Fibroblast of peridontal ligament (primary cell): ENCODE data around the gene DLGAP3.
"Not testable (repeated sequence)": the region's sequence is repeated elsewhere in the genome, so short reads cannot be mapped to it uniquely, and the experiment has no call there.

Source experiments
- DNase-seq: peaks from one replicate; pipeline ENCODE4 v3.0.0-alpha.2; 2010; ENCODE audit errors: extremely low read depth

Gene DLGAP3

DNA sequence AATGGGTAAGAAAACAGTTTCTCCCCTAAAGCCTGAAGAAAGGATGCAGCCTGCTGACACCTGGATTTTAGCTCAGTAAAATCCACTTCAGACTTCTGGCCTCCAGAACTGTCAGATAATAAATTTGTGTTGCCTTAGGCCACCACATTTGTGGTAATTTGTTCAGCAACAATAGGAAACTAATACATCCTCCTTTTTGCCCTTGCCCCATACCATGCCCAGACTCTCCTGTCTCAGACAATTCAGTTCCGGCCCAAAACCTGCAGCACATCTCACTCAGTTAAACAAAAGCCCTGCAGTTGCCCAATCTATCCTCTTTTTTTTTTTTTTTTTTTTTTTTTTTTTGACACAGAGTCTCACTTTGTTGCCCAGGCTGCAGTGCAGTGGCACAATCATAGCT lies 95.7 kb downstream of the DLGAP3 start:
- no peak for DNase-seq

DNA sequence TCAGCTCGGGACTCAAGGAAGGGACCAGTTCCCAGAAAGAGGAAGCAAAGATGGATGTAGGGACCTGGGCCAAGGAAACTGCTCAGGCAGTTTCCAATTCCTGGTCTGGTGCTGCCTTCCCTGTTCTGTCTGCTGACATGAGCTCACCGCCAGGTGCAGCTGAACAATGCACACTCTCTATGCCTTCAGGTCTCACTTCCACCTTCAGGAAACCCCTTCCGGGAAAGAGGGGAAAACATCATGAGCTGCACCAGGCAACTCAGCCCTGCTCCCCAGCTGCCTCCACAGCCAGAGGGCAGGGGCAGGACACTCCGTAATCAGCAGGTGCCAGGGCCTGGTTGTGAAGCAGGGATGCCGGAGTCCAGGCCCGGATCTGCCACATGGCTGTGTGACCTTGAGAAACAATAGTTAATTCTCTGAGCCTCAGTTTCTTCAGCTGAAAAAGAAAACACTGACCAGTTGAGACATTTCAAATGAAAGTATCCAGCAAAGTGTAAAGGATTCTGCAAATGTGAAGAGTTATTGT lies 97.7 kb downstream of the DLGAP3 start:
- DNase-seq = no peak

DNA sequence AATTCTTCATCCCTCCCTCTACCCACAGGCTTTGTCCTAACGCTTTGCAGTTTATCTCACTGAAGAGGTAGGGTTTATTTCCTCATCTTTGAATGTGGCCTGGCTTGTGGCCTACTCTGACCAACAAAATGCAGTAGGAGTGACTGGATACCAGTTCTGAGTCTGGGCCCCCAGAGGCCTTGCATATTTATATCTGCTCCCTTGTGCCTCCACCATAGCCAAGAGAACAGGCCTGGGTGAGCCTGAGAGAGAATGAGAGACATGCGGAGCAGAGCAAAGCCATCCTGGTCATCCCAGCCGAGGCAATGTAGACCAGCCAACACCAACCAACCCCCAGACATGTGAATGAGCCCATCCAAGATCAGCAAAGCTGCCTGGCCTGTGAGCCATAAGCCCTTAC lies 100.2 kb downstream of the DLGAP3 start:
- peak; percentile 58 for DNase-seq

DNA sequence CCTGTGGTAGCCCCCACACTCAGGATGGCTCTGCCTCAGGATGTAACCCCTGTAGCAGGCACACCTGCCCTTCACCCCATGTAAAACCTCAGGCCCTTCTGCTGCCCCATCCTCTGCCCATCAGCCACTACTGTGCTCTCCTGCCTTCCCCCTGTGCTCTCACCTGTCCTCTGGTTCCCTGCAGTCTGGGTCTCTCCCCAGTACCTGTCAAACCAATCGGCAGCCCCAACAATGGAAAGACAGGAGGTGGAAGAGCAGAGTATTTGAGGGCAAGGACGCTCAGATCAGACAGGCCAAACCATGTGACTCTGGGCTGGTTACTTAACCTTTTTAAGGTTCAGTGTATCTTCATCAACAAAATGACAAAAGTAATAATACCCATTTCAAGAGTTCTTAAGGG lies 100.8 kb downstream of the DLGAP3 start:
- DNase-seq = no peak

- DNase-seq = no peak
These were observed 102.0 kb downstream of the DLGAP3 start for GRCh38 chr1:34827341-34827941.

GRCh38 chr1:34825455-34826091 lies 103.9 kb downstream of the DLGAP3 start:
- DNase-seq = no peak

- DNase-seq = no peak
These were observed 104.5 kb downstream of the DLGAP3 start for GRCh38 chr1:34824817-34825454.

- no peak for DNase-seq
These were observed 107.2 kb downstream of the DLGAP3 start for GRCh38 chr1:34822202-34822601.

- DNase-seq = not testable (repeated sequence)
These were observed 110.6 kb downstream of the DLGAP3 start for GRCh38 chr1:34818862-34819261.

GRCh38 chr1:34816778-34817177 lies 112.7 kb downstream of the DLGAP3 start:
- no peak for DNase-seq

GRCh38 chr1:34816332-34816731 lies 113.1 kb downstream of the DLGAP3 start:
- no peak for DNase-seq
